IMR-90 (cell line): ENCODE results near the gene TMEM52B. TPM values are rescaled to one million over a fixed set of nuclear protein-coding genes. Genes with fewer than 3 reads are reported as not detected.

Experiments
- ATAC-seq: fragments of 200-7000 bp; cut with Tn5 transposase; 2 replicates; pipeline ENCODE4 v1.9.1; 2020; ENCODE audit warnings: low read depth, mild to moderate bottlenecking, moderate library complexity
- BruUV-seq: library from RNA; stranded (reverse); fragments of 400-500 nt; replicated peaks from 2 replicates; lab custom pipeline; 2021; lab: Mats Ljungman, UMichigan
- CTCF ChIA-PET: fragments of 300-600 bp; formaldehyde crosslinking; extraction: SDS; loops from one replicate; lab custom pipeline; 2021; ENCODE audit warnings: antibody characterized with exemption; lab: Yijun Ruan, JAX
- POLR2A ChIA-PET: fragments of 300-600 bp; sonication (Branson Sonifier 250); formaldehyde crosslinking; loops from one replicate; lab custom pipeline; 2022; ENCODE audit warnings: antibody characterized with exemption; ENCODE audit not compliant: unreplicated experiment; lab: Charles Lee
- DNase-seq: peaks from one replicate; pipeline ENCODE4 v3.0.0; 2013
- H2AFZ ChIP-seq: replicated peaks from 2 replicates; pipeline ENCODE3; 2013; ENCODE audit warnings: low read length, mild to moderate bottlenecking; ENCODE audit not compliant: poor library complexity
- H2AK5ac ChIP-seq: 2 replicates; pipeline ENCODE4 v1.6.1; 2013; ENCODE audit warnings: low read depth, low read length, inconsistent platforms
- H2AK9ac ChIP-seq: replicated peaks from 2 replicates; pipeline ENCODE3; 2013; ENCODE audit warnings: mild to moderate bottlenecking, low read depth, low read length, moderate library complexity; ENCODE audit not compliant: poor library complexity
- H2BK120ac ChIP-seq: 2 replicates; pipeline ENCODE4 v1.6.1; 2013; ENCODE audit warnings: low read depth, low read length, inconsistent platforms
- H2BK15ac ChIP-seq: 3 replicates; pipeline ENCODE4 v1.6.1; 2013; ENCODE audit warnings: low read depth, low read length, inconsistent platforms
- H2BK20ac ChIP-seq: 2 replicates; pipeline ENCODE4 v1.6.1; 2013; ENCODE audit warnings: low read depth, mild to moderate bottlenecking, inconsistent platforms, low read length, moderate library complexity
- H2BK5ac ChIP-seq: 2 replicates; pipeline ENCODE4 v1.6.1; 2013; ENCODE audit warnings: mild to moderate bottlenecking, low read depth, low read length, inconsistent platforms; ENCODE audit not compliant: poor library complexity, severe bottlenecking
- H3K14ac ChIP-seq: replicated peaks from 2 replicates; pipeline ENCODE4 v1.6.1; 2013; ENCODE audit warnings: low read depth, low read length, inconsistent platforms
- H3K18ac ChIP-seq: 2 replicates; pipeline ENCODE4 v1.6.1; 2013; ENCODE audit warnings: low read depth, low read length, control low read depth
- H3K23ac ChIP-seq: 2 replicates; pipeline ENCODE4 v1.6.1; 2013; ENCODE audit warnings: low read depth, low read length, inconsistent platforms
- H3K27ac ChIP-seq: 2 replicates; pipeline ENCODE4 v1.5.1; 2013; ENCODE audit warnings: mild to moderate bottlenecking, control low read depth, low read length; ENCODE audit not compliant: insufficient read depth
- H3K27me3 ChIP-seq: 2 replicates; pipeline ENCODE4 v1.6.1; 2013; ENCODE audit warnings: low read length; ENCODE audit not compliant: control insufficient read depth, insufficient read depth
- H3K36me3 ChIP-seq: 2 replicates; pipeline ENCODE4 v1.6.1; 2013; ENCODE audit warnings: low read length, mixed read lengths; ENCODE audit not compliant: control insufficient read depth, insufficient read depth
- H3K4ac ChIP-seq: 2 replicates; pipeline ENCODE4 v1.6.1; 2013; ENCODE audit warnings: low read depth, low read length, inconsistent platforms
- H3K4me1 ChIP-seq: 2 replicates; pipeline ENCODE4 v1.6.1; 2013; ENCODE audit warnings: low read length, mixed read lengths; ENCODE audit not compliant: control insufficient read depth, insufficient read depth
- H3K4me2 ChIP-seq: 2 replicates; pipeline ENCODE4 v1.6.1; 2013; ENCODE audit warnings: low read depth, mild to moderate bottlenecking, control low read depth, low read length, moderate library complexity
- H3K4me3 ChIP-seq: 2 replicates; pipeline ENCODE4 v1.5.1; 2013; ENCODE audit warnings: low read depth, mild to moderate bottlenecking, control low read depth, low read length, moderate library complexity; ENCODE audit not compliant: insufficient read depth
- H3K56ac ChIP-seq: 2 replicates; pipeline ENCODE4 v1.6.1; 2013; ENCODE audit warnings: low read length, inconsistent platforms; ENCODE audit not compliant: insufficient read depth; ENCODE audit errors: extremely low read depth
- H3K79me1 ChIP-seq, 2 experiments: 2 replicates each; pipeline ENCODE4 v1.6.1; 2013; ENCODE audit warnings: low read length in 2 of 2, inconsistent platforms in 1 of 2, low read depth in 1 of 2
- H3K9ac ChIP-seq: 2 replicates; pipeline ENCODE4 v1.6.1; 2013; ENCODE audit warnings: low read depth, low read length, control low read depth
- H3K9me1 ChIP-seq: 2 replicates; pipeline ENCODE4 v1.6.1; 2013; ENCODE audit warnings: low read length, inconsistent platforms; ENCODE audit not compliant: insufficient read depth
- H3K9me3 ChIP-seq: 2 replicates; pipeline ENCODE4 v1.6.1; 2013; ENCODE audit warnings: low read length; ENCODE audit not compliant: control insufficient read depth, insufficient read depth
- H4K20me1 ChIP-seq: 2 replicates; pipeline ENCODE4 v1.6.1; 2013; ENCODE audit warnings: low read length, inconsistent platforms; ENCODE audit not compliant: insufficient read depth
- H4K5ac ChIP-seq: 2 replicates; pipeline ENCODE4 v1.6.1; 2013; ENCODE audit warnings: mild to moderate bottlenecking, low read depth, low read length, control low read depth
- H4K8ac ChIP-seq, 2 experiments: 2 replicates each; pipeline ENCODE4 v1.6.1; 2013; ENCODE audit warnings: low read depth in 2 of 2, low read length in 2 of 2, control low read depth in 1 of 2, inconsistent platforms in 1 of 2
- H4K91ac ChIP-seq: 2 replicates; pipeline ENCODE4 v1.6.1; 2013; ENCODE audit warnings: low read depth, low read length, inconsistent platforms; ENCODE audit not compliant: insufficient read depth
- BHLHE40 ChIP-seq: fragments of 150-350 bp; IDR thresholded peaks from 2 replicates; pipeline ENCODE4 v1.6.1; 2016; ENCODE audit warnings: mild to moderate bottlenecking, low read depth, low read length
- CHD1 ChIP-seq: IDR thresholded peaks from 2 replicates; pipeline ENCODE4 v1.6.1; 2012; ENCODE audit warnings: low read depth, low read length, improper control_type of control experiment
- FOS ChIP-seq: fragments of 150-350 bp; IDR thresholded peaks from 2 replicates; pipeline ENCODE4 v1.6.1; 2016; ENCODE audit warnings: low read depth, low read length
- MAZ ChIP-seq: IDR thresholded peaks from 2 replicates; pipeline ENCODE4 v1.6.1; 2012; ENCODE audit warnings: low read depth, mild to moderate bottlenecking, low read length, improper control_type of control experiment, moderate library complexity, borderline replicate concordance
- NFE2L2 ChIP-seq: fragments of 150-350 bp; IDR thresholded peaks from 2 replicates; pipeline ENCODE4 v1.6.1; 2016; ENCODE audit warnings: low read depth, mild to moderate bottlenecking, low read length
- POLR2A ChIP-seq: IDR thresholded peaks from 2 replicates; pipeline ENCODE4 v1.6.1; 2012; ENCODE audit warnings: mild to moderate bottlenecking, low read depth, low read length
- RCOR1 ChIP-seq: IDR thresholded peaks from 2 replicates; pipeline ENCODE4 v1.6.1; 2012; ENCODE audit warnings: mild to moderate bottlenecking, low read length, improper control_type of control experiment; ENCODE audit not compliant: insufficient replicate concordance
- WGBS, 2 experiments: methylation state at CpG; one replicate each; pipeline versions ENCODE4 v1.1.5 to v1.1.7; 2013; ENCODE audit warnings: missing lambda C conversion rate in 2 of 2; ENCODE audit not compliant: insufficient read length in 1 of 2; ENCODE audit errors: extremely low coverage in 2 of 2; 5-methylcytosine and 5-hydroxymethylcytosine counted together
- dilution Hi-C: fragments of 300-500 bp; cut with HindIII; formaldehyde crosslinking; loops from one replicate; pipeline ENCODE4 v1.14.3; 2018; ENCODE audit warnings: low sequenced_read_pairs; ENCODE audit not compliant: unreplicated experiment
- in situ Hi-C: fragments of 300-500 bp; cut with MboI; formaldehyde crosslinking; loops from 3 replicates; pipeline ENCODE4 v1.14.3; 2019; ENCODE audit warnings: low sequenced_read_pairs, inconsistent platforms, mixed read lengths
- intact Hi-C: fragments of 100-400 bp; cut with micrococcal nuclease; formaldehyde crosslinking; loops from 2 replicates; pipeline ENCODE4 v1.10.0; 2022
- polyA plus RNA-seq, 3 experiments: library from polyadenylated mRNA; depleted of rRNA; stranded (reverse); fragments of >200 nt; gene quantifications; 2 replicates each; pipeline ENCODE4 v1.2.3, GENCODE V29; 2012; ENCODE audit warnings: low replicate concordance in 1 of 3
- total RNA-seq: library from RNA; depleted of rRNA; stranded (reverse); fragments of >200 nt; gene quantifications from 2 replicates; pipeline ENCODE4 v1.2.3, GENCODE V29; 2012

The TMEM52B gene
- total and polyA plus RNA-seq, 2 of the 4 experiments (the other 2 are of a cell fraction) = 2.0 to 3.6 TPM

GRCh38 chr12:10214136-10214894, 35.5 kb downstream of the TMEM52B start:
- Histone ChIP-seq H4K91ac (peak overlapping the region; percentile 98; the same call in 1 of the 2 replicates), H3K56ac (peak overlapping the region; percentile 95), H3K4ac (peak overlapping the region; percentile 96), H3K4me1 (peaks cover 3% of the 10 kb centered on the region; the same call in 1 of the 2 replicates), H3K79me1 (peaks cover 6 to 36% of the 10 kb centered on the region in 2 experiments; a peak in 3 of 4 replicates), H3K9me3 (no peaks in the 10 kb centered on the region), H3K18ac (peak overlapping the region; percentile 85), H3K36me3 (peaks cover 15% of the 10 kb centered on the region), H3K27me3 (no peaks in the 10 kb centered on the region), H3K23ac (peak overlapping the region; percentile 98), H2BK20ac (no peak overlapping the region), H3K4me2 (peak overlapping the region; percentile 91), H3K9ac (peak overlapping the region; percentile 89), H4K20me1 (peaks cover 26% of the 10 kb centered on the region), H2BK15ac (no peak overlapping the region; the same call in 2 of the 3 replicates), H2AK9ac (no peak overlapping the region), H3K27ac (peak overlapping the region; percentile 98), H3K4me3 (peak overlapping the region; percentile 89), H3K14ac (peak overlapping the region; percentile 98), H2AFZ (no peak overlapping the region), H2BK120ac (0 out of 2 replicates have a peak overlapping the region, but pooled peaks have one; percentile 94), H4K8ac (peak overlapping the region; percentile 75 to 88; a peak in 3 of 4 replicates), H4K5ac (peak overlapping the region; percentile 76), H2BK5ac (peak overlapping the region; percentile 88), H3K9me1 (peaks cover 7% of the 10 kb centered on the region), H2AK5ac (no peak overlapping the region; the same call in 1 of the 2 replicates)
- no peak for TF ChIP-seq RCOR1
- TF ChIP-seq MAZ = no peak
- TF ChIP-seq CHD1 = peak; percentile 1; the same call in 1 of the 2 replicates
- TF ChIP-seq NFE2L2 = no peak
- TF ChIP-seq FOS = no peak
- TF ChIP-seq POLR2A = no peak
- TF ChIP-seq BHLHE40 = no peak
- POLR2A ChIA-PET = interaction anchor here (0.5 to 1.4 kb wide), 7 partner anchors 10 to 61 kb away, joined by 3 to 23 read pairs (median 4); no protein-coding TSS in a partner anchor
- peak; percentile 72 for DNase-seq
- CTCF ChIA-PET = interaction anchor here (0.6 to 1.4 kb wide), 4 partner anchors 10 to 485 kb away, joined by 3 to 10 read pairs (median 3); no protein-coding TSS in a partner anchor
- WGBS, 2 experiments = no CpG with 5 or more reads among the region's 10 CpGs
- dilution Hi-C loops (no loop called here), in situ Hi-C loops (no loop called here), intact Hi-C loops (loop anchor here (1.0 to 10.0 kb wide), 5 partner anchors 61 to 470 kb away; partner anchors contain the start of genes CLEC12B and CLEC2B)
- BruUV-seq = TSS peak; percentile 69
- 0 out of 2 replicates have a peak, but pooled peaks have one; percentile 3 for ATAC-seq
